GM12873 (cell line): Measurements from ENCODE around the gene POC1B.

Experiments
- TF ChIP-seq, protein P1 (sequence below): IDR thresholded peaks from 2 replicates; pipeline ENCODE4 v1.5.1; 2012; ENCODE audit warnings: low read depth, mild to moderate bottlenecking, moderate library complexity, low read length, control low read depth; ENCODE audit not compliant: insufficient read depth; ENCODE audit errors: missing control alignments

The POC1B gene

DNA sequence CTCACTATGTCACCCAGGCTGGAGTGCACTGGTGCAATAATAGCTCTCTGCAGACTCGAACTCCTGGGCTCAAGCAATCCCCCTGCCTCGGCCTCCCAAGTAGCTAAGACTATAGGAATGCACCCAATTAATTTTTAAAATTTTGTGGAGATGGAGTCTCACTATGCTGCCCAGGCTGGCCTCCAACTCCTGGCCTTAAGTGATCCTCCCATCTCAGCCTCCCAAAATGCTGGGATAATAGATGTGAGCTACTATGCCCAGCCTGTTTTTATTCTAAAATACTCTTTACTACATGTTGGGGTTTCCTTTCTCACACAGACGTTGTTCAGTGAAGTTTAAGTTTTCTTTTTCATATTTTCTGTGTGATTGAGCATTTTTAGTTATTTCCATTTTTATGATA lies 112.6 kb downstream of the POC1B start:
- TF ChIP-seq, protein P1, sequence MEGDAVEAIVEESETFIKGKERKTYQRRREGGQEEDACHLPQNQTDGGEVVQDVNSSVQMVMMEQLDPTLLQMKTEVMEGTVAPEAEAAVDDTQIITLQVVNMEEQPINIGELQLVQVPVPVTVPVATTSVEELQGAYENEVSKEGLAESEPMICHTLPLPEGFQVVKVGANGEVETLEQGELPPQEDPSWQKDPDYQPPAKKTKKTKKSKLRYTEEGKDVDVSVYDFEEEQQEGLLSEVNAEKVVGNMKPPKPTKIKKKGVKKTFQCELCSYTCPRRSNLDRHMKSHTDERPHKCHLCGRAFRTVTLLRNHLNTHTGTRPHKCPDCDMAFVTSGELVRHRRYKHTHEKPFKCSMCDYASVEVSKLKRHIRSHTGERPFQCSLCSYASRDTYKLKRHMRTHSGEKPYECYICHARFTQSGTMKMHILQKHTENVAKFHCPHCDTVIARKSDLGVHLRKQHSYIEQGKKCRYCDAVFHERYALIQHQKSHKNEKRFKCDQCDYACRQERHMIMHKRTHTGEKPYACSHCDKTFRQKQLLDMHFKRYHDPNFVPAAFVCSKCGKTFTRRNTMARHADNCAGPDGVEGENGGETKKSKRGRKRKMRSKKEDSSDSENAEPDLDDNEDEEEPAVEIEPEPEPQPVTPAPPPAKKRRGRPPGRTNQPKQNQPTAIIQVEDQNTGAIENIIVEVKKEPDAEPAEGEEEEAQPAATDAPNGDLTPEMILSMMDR = no peak

DNA sequence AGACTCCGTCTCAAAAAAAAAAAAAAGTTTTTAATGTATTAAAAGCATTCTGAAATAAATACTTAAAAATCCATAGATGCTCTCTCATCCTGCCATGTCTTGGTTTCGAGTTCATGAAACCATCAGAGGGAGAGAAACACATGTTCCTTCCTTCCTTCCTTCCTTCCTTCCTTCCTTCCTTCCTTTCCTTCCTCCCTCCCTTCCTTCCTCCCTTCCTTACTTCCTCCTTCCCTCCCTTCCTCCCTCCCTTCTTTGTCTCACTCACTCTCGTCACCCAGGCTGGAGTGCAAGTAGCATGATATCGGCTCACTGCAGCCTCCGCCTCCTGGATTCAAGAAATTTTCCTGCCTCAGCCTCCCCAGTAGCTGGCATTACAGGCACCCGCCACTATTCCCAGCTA lies 113.2 kb downstream of the POC1B start:
- TF ChIP-seq, protein P1 = no peak

DNA sequence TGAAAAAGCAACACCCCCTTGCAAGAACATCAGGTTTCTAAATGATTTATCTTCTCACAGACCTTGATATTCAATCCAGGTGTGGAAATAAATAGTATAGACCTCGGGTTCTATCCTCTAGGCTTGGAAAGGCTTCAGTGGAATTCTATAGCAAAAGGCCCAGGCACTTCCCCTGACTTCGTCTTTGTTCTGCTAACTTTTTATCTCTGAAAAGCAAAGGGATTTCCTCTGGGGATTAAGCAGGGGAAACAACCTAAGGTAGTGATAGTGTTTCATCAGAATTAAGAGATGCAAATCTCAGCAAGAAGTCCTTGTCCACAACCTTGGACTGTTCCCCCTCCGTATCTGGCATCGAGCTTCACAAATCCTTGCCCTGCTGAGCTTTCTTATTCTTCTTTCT lies 114.0 kb downstream of the POC1B start:
- TF ChIP-seq, protein P1 = no peak

DNA sequence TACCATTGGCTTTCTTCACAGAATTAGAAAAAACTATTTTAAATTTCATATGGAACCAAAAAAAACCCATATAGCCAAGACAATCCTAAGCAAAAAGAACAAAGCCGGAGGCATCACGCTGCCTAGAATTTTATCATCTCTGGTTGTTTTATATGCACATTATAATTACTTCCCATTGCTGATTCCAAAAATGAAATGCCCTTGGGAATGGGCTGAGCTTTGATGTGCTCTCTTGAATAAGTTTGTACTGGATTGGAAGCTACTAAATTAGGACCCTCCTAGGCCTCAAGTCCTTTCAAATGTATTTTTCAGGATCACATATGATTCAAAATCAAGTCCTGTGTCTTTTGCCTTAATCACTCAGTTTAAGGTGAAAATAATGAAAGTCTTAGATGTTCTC lies 114.6 kb downstream of the POC1B start:
- TF ChIP-seq, protein P1 = no peak

DNA sequence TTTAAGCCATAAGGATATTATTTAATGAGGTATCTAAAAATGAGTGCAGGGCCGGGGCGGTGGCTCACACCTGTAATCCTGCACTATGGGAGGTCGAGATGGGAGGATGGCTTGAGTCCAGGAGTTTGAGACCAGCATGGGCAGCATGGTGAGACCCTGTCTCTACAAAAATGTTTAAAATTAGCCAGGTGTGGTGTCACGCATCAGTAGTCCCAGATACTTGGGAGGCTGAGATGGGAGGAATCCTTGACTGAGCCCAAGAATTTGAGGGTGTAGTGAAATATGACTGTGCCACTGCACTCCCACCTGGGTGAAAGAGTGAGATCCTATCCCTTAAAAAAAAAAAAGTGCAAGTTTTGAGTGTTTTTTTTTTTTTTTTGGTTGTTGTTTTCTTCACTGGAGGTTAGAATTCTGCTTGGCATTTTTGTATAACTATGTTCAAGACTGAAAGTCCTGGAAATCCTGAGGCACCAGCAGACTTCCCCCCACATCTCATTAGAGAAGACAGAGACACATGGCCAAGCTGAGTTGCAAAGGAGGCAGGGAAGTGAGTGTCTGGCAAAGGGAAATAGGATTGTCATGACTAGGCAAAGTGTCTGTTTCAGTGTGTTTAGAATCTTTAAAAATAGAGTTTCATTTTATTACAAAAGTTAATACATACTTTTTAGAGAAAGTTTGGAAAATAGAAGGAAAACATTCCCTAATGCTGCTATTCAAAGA lies 120.1 kb downstream of the POC1B start:
- TF ChIP-seq, protein P1 = no peak

DNA sequence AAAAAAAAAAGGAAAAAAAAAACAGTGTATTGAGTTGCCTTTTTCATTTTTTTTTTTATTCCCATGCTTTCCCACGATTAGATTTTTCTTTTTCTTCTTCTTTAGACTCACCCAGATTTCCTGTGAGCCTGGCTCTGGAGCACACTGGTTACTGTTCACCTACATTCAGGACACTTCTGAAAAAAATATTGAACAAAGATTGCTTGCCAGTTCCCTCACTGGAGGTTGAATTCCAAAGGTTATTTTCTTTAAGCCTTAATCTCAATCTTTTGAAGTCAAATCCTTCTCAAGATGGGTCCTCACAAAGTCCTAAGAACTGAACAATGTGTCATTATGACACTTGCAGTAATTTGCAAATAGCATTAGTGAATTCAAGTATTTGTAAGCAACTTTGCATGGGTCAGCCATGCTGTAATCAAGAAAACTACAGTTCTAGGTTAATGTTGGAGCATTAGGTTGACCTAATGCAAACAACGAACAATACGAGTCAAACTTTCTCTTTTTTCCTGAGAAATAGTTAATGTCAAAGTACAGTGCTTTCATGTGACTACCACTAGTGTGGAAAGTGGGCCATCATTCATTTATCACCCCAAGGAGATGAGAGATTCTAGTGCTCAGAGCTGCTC lies 124.3 kb downstream of the POC1B start:
- TF ChIP-seq, protein P1 = no peak

DNA sequence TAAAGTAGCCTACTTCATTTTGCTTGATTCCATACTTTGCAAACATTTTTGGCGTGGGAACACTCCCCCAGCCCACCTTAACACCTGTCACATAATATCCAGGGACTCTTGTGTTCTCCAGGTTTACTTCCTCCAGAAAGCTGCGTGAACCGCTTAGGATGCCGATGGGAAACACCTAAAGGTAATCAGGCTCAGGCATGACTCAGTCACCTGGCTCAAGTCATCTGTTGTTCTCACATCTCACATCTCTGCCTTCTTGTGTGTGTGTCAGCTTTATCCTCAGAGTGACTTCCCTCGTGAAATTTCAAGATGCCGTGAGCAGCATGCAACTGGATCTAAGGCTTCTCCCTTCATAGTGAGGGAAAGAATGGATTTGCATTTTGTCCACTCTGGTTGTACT lies 125.4 kb downstream of the POC1B start:
- TF ChIP-seq, protein P1 = no peak
